DOHH2 (cell line): ENCODE data around the gene POLR2A.

Experiments
- H3F3A ChIP-seq: fragments of 200-600 bp; sonication (generic), shearing (Covaris generic); 2 replicates; pipeline ENCODE4 v1.6.0; 2016; ENCODE audit warnings: antibody characterized with exemption, mild to moderate bottlenecking; ENCODE audit not compliant: control insufficient read depth, insufficient read depth
- H3K27ac ChIP-seq: fragments of 200-600 bp; sonication (generic); 2 replicates; pipeline ENCODE4 v1.5.1; 2014; ENCODE audit warnings: low read depth, mild to moderate bottlenecking, low read length, moderate library complexity
- H3K27me3 ChIP-seq: fragments of 200-600 bp; sonication (generic); 2 replicates; pipeline ENCODE4 v1.6.1; 2014; ENCODE audit warnings: mild to moderate bottlenecking, low read length, mixed read lengths; ENCODE audit not compliant: control insufficient read depth
- H3K36me3 ChIP-seq: fragments of 200-600 bp; sonication (generic); 2 replicates; pipeline ENCODE4 v1.6.1; 2014; ENCODE audit warnings: mild to moderate bottlenecking, low read length, moderate library complexity, mixed read lengths; ENCODE audit not compliant: control insufficient read depth
- H3K4me1 ChIP-seq: fragments of 200-600 bp; sonication (generic); 2 replicates; pipeline ENCODE4 v1.6.1; 2014; ENCODE audit warnings: mild to moderate bottlenecking, low read length, mixed read lengths; ENCODE audit not compliant: control insufficient read depth
- H3K4me2 ChIP-seq: fragments of 200-600 bp; sonication (generic); 2 replicates; pipeline ENCODE4 v1.6.0; 2014; ENCODE audit warnings: mild to moderate bottlenecking, low read length, moderate library complexity
- H3K4me3 ChIP-seq: fragments of 200-600 bp; sonication (generic); 2 replicates; pipeline ENCODE4 v1.5.1; 2014; ENCODE audit warnings: mild to moderate bottlenecking, low read length, mixed read lengths
- H3K79me2 ChIP-seq: fragments of 200-600 bp; sonication (generic); 2 replicates; pipeline ENCODE4 v1.6.1; 2014; ENCODE audit warnings: mild to moderate bottlenecking, low read length, mixed read lengths; ENCODE audit not compliant: control insufficient read depth
- H3K9me2 ChIP-seq: fragments of 200-600 bp; sonication (generic); replicated peaks from 2 replicates; pipeline ENCODE4 v1.6.1; 2014; ENCODE audit warnings: mild to moderate bottlenecking, low read length, mixed read lengths; ENCODE audit not compliant: control insufficient read depth
- H3K9me3 ChIP-seq: fragments of 200-600 bp; sonication (generic); 2 replicates; pipeline ENCODE4 v1.6.1; 2014; ENCODE audit warnings: antibody characterized with exemption, low read length, mixed read lengths; ENCODE audit not compliant: control insufficient read depth, insufficient read depth
- H4K20me1 ChIP-seq: fragments of 200-600 bp; sonication (generic); 2 replicates; pipeline ENCODE4 v1.6.0; 2014; ENCODE audit warnings: low read depth, mild to moderate bottlenecking, antibody characterized with exemption, low read length, moderate library complexity; ENCODE audit not compliant: control insufficient read depth, insufficient read depth
- CTCF ChIP-seq: fragments of 200-600 bp; sonication (generic); IDR thresholded peaks from one replicate; pipeline ENCODE4 v1.5.1; 2014; ENCODE audit warnings: antibody characterized with exemption, mild to moderate bottlenecking, low read depth, low read length; ENCODE audit not compliant: poor library complexity, severe bottlenecking
- EZH2phosphoT487 ChIP-seq: fragments of 200-600 bp; sonication (generic); IDR thresholded peaks from 2 replicates; pipeline ENCODE4 v1.6.1; 2017; ENCODE audit warnings: borderline replicate concordance, mild to moderate bottlenecking, antibody characterized with exemption, low read length, moderate library complexity, mixed read lengths

POLR2A gene

GRCh38 chr17:7484067-7484918, at the start of gene POLR2A:
POLR2A (plus strand) TSS chr17:7484366.
- H3K9me3 ChIP-seq: no peaks in the 10 kb centered on the region
- no peaks in the 10 kb centered on the region for H3K9me2 ChIP-seq
- peak within 1 kb of the TSS; percentile 84 for H3K27ac ChIP-seq
- peak within 1 kb of the TSS; percentile 82 for H3K4me2 ChIP-seq
- H3K79me2 ChIP-seq: peaks cover 52% of the 10 kb centered on the region
- TF ChIP-seq CTCF (no peak), EZH2phosphoT487 (no peak)
- peaks cover 21% of the 10 kb centered on the region for H4K20me1 ChIP-seq
- H3K4me1 ChIP-seq: peaks cover 52% of the 10 kb centered on the region
- H3F3A ChIP-seq: peaks cover 6% of the 10 kb centered on the region; the same call in 1 of the 2 replicates
- H3K36me3 ChIP-seq: peaks cover 32% of the 10 kb centered on the region
- H3K27me3 ChIP-seq: no peaks in the 10 kb centered on the region
- H3K4me3 ChIP-seq: peak within 1 kb of the TSS; percentile 84

DNA sequence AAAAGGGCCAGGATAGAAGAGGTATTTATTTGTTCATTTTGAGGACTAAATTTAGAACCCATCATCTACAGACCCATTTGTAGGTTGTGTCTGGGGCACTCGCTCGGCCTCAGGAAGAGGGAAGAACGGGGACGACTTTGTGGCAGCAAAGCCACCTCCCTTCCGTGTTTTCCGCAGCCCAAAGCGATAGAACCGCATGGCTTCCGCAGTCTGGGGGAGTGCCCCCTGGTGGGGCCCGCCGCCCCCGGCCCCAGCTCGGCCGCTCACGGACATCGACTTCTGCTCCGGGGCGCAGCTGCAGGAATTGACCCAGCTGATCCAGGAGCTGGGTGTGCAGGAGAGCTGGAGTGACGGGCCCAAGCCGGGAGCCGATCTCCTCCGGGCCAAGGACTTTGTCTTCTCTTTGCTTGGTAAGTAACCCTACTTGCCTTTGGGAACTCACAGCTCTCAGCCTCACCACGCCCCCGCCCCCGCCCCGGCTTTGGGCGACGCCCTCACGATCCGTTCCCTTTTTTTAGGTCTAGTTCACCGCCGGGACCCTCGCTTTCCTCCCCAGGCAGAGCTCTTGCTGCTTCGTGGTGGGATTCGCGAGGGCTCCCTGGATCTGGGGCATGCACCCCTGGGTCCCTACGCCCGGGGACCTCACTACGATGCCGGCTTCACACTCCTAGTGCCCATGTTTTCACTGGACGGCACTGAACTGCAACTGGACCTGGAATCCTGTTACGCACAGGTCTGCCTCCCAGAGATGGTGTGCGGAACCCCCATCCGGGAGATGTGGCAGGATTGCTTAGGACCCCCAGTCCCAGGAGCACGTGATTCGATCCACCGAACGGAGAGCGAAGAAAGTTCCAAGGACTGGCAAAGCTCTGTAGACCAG, 48.2 kb upstream of the POLR2A start:
- no peaks in the 10 kb centered on the region for H3K9me2 ChIP-seq
- peak overlapping the region; percentile 94 for H3K4me2 ChIP-seq
- peaks cover 10% of the 10 kb centered on the region for H3K79me2 ChIP-seq
- no peaks in the 10 kb centered on the region for H3F3A ChIP-seq
- no peaks in the 10 kb centered on the region for H3K36me3 ChIP-seq
- peaks cover 29% of the 10 kb centered on the region for H3K27me3 ChIP-seq
- H3K27ac ChIP-seq: peak overlapping the region; percentile 65
- no peaks in the 10 kb centered on the region for H3K9me3 ChIP-seq
- peak; percentile 71 for TF ChIP-seq CTCF
- no peak for TF ChIP-seq EZH2phosphoT487
- H4K20me1 ChIP-seq: 0 out of 2 replicates have a peak, but pooled peaks cover 5% of the 10 kb centered on the region
- peak overlapping the region; percentile 80 for H3K4me3 ChIP-seq
- H3K4me1 ChIP-seq: peaks cover 50% of the 10 kb centered on the region

DNA sequence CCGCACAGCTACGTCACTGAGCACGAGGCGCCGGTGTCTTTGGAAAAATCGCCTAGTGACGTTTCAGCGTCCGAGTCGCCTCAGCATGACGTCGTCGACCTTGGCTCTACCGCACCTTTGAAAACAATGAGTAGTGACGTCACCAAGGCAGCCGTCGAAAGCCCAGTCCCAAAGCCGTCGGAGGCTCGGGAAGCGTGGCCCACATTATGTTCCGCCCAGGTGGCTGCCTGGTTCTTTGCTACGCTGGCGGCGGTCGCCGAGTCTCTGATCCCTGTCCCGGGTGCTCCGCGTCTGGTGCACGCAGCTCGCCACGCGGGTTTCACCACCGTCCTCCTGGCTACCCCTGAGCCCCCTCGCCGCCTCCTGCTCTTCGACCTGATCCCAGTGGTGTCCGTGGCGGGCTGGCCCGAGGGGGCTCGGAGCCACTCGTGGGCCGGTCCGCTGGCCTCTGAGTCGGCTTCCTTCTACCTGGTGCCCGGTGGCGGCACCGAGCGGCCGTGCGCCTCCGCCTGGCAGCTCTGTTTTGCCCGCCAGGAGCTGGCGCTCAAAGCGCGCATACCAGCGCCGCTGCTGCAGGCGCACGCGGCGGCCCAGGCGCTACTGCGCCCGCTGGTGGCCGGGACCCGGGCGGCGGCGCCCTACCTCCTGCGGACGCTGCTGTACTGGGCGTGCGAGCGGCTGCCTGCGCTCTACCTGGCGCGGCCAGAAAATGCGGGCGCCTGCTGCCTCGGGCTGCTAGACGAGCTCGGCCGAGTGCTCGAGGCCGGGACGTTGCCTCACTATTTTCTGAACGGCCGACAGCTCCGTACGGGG, 47.4 kb upstream of the POLR2A start:
- no peaks in the 10 kb centered on the region for H3K9me3 ChIP-seq
- peaks cover 51% of the 10 kb centered on the region for H3K4me1 ChIP-seq
- H3K36me3 ChIP-seq: no peaks in the 10 kb centered on the region
- H3K9me2 ChIP-seq: no peaks in the 10 kb centered on the region
- 0 out of 2 replicates have a peak, but pooled peaks cover 5% of the 10 kb centered on the region for H4K20me1 ChIP-seq
- H3K4me3 ChIP-seq: peak overlapping the region; percentile 80
- peak overlapping the region; percentile 94 for H3K4me2 ChIP-seq
- H3K27me3 ChIP-seq: peaks cover 35% of the 10 kb centered on the region
- H3K79me2 ChIP-seq: peaks cover 10% of the 10 kb centered on the region
- H3F3A ChIP-seq: no peaks in the 10 kb centered on the region
- H3K27ac ChIP-seq: no peak overlapping the region
- TF ChIP-seq CTCF (peak; percentile 75), EZH2phosphoT487 (no peak)
